ENCODE results near the gene SLC35E1. TPM values are rescaled to one million over a fixed set of nuclear protein-coding genes. Genes with fewer than 3 reads are reported as not detected.
A peak's percentile ranks its signal among the peaks of the same experiment; 100 is the strongest.

Gene SLC35E1
- total RNA-seq, 1 donor from 2014 or later, result 29.7 TPM

- Mint-ChIP-seq H3K36me3 (ENCODE audit: low read depth, unreplicated experiment) (no peaks in the 10 kb centered on the region), H3K27me3 (ENCODE audit: unreplicated experiment) (peaks cover 9% of the 10 kb centered on the region), H3K4me3 (ENCODE audit: unreplicated experiment) (no peak overlapping the region), H3K4me1 (ENCODE audit: unreplicated experiment) (peaks cover 79% of the 10 kb centered on the region), H3K9me3 (ENCODE audit: unreplicated experiment) (no peaks in the 10 kb centered on the region), H3K27ac (ENCODE audit: unreplicated experiment) (no peak overlapping the region)
- DNase-seq (ENCODE audit: low spot score), result no peak
- no peak for TF ChIP-seq CTCF (IDR thresholded peaks at IDR 0.05; ENCODE audit: unreplicated experiment)
Observed at GRCh38 chr19:16590876-16591802, 18.9 kb upstream of the SLC35E1 start.

- Mint-ChIP-seq H3K36me3 (ENCODE audit: low read depth, unreplicated experiment) (no peaks in the 10 kb centered on the region), H3K27me3 (ENCODE audit: unreplicated experiment) (peaks cover 7% of the 10 kb centered on the region), H3K4me1 (ENCODE audit: unreplicated experiment) (peaks cover 81% of the 10 kb centered on the region), H3K9me3 (ENCODE audit: unreplicated experiment) (no peaks in the 10 kb centered on the region), H3K4me3 (ENCODE audit: unreplicated experiment) (no peak overlapping the region), H3K27ac (ENCODE audit: unreplicated experiment) (no peak overlapping the region)
- no peak for TF ChIP-seq CTCF (IDR thresholded peaks at IDR 0.05; ENCODE audit: unreplicated experiment)
- DNase-seq (ENCODE audit: low spot score), result no peak
Observed at GRCh38 chr19:16589917-16590316, 17.7 kb upstream of the SLC35E1 start.

GRCh38 chr19:16588824-16589577 is 16.8 kb upstream of the SLC35E1 start:
- DNase-seq (ENCODE audit: low spot score), result no peak
- H3K27ac Mint-ChIP-seq (ENCODE audit: unreplicated experiment), result peak overlapping the region; percentile 74
- H3K4me3 Mint-ChIP-seq (ENCODE audit: unreplicated experiment), result no peak overlapping the region
- H3K4me1 Mint-ChIP-seq (ENCODE audit: unreplicated experiment), result peaks cover 80% of the 10 kb centered on the region
- peaks cover 5% of the 10 kb centered on the region for H3K27me3 Mint-ChIP-seq (ENCODE audit: unreplicated experiment)
- no peak for TF ChIP-seq CTCF (IDR thresholded peaks at IDR 0.05; ENCODE audit: unreplicated experiment)
- no peaks in the 10 kb centered on the region for H3K9me3 Mint-ChIP-seq (ENCODE audit: unreplicated experiment)
- H3K36me3 Mint-ChIP-seq (ENCODE audit: low read depth, unreplicated experiment), result no peaks in the 10 kb centered on the region

GRCh38 chr19:16587833-16588823 is 15.9 kb upstream of the SLC35E1 start:
- TF ChIP-seq CTCF (IDR thresholded peaks at IDR 0.05; ENCODE audit: unreplicated experiment), result no peak

More at GRCh38 chr19:16587833-16588823, 15.9 kb upstream of the SLC35E1 start:
- H3K4me3 Mint-ChIP-seq (ENCODE audit: unreplicated experiment), result peak overlapping the region; percentile 75
- H3K27me3 Mint-ChIP-seq (ENCODE audit: unreplicated experiment), result peaks cover 5% of the 10 kb centered on the region
- H3K27ac Mint-ChIP-seq (ENCODE audit: unreplicated experiment), result peak overlapping the region; percentile 74
- H3K36me3 Mint-ChIP-seq (ENCODE audit: low read depth, unreplicated experiment), result no peaks in the 10 kb centered on the region
- peaks cover 79% of the 10 kb centered on the region for H3K4me1 Mint-ChIP-seq (ENCODE audit: unreplicated experiment)
- no peak for DNase-seq (ENCODE audit: low spot score)
- no peaks in the 10 kb centered on the region for H3K9me3 Mint-ChIP-seq (ENCODE audit: unreplicated experiment)
